RWPE1 (cell line): ENCODE data around the gene NRXN3.

Source experiments
- CTCF ChIA-PET: fragments of 350-600 bp; sonication (Branson Sonifier 250); formaldehyde crosslinking; extraction: SDS; loops from one replicate; lab custom pipeline; 2021; lab: Yijun Ruan, JAX
- POLR2A ChIA-PET: fragments of 400-600 bp; formaldehyde crosslinking; extraction: SDS; loops from one replicate; lab custom pipeline; 2020; ENCODE audit warnings: antibody characterized with exemption; ENCODE audit not compliant: low non-redundant PET; lab: Yijun Ruan, JAX
- DNase-seq: peaks from one replicate; pipeline ENCODE4 v3.0.0; 2012; ENCODE audit warnings: low spot score
- H3K27ac ChIP-seq: fragments of 450-650 bp; 2 replicates; pipeline ENCODE4 v1.5.1; 2017
- CTCF ChIP-seq: fragments of 450-650 bp; conservative IDR thresholded peaks from 2 replicates; pipeline ENCODE4 v1.5.1; 2017; ENCODE audit warnings: low read depth, mild to moderate bottlenecking

Gene NRXN3

DNA sequence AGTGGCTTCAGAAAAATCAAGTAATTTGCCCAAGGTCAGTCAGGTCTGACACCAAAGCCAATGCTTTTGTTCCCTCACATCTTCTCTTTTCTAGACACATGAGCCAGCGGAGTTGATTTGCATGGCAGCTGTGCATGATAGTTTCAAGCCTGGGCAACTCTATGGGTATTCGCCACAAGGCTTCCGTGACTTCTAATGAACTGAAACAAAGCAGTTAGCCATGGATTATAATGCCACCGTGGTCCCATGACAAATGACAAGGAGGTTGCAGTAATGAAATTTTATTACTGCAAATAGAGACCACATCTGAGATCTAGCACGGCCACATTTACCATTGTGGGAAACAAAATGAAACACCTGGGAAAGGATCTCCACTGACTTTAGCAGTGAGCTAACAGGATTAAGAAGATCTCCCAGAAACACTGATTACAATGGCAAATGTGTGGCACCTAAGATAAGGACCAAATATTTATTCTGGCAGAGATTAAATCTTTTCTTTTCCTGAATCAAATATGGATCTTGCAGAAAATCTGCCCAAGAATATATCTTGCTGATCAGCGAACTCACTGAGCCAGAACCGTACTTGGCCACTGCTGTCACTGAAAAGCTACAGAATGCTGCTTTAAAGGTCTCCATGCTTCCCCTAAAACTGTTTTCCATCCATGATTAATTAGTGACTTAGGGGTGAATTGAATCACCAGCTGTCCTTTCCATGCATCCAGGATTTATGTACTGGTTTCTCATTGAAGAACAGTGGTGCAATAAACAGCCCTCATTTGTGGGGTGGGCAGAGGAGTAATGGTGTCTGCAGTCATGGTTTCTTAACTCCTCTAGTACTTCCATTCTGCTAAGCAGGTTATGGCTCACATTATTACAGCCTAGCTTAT, 1490.1 kb downstream of the NRXN3 start:
- no peak for DNase-seq
- CTCF ChIA-PET = no interaction called here
- TF ChIP-seq CTCF = no peak
- POLR2A ChIA-PET = no interaction called here
- H3K27ac ChIP-seq = no peak overlapping the region

- no peak for TF ChIP-seq CTCF
- H3K27ac ChIP-seq = no peak overlapping the region
- ChIA-PET POLR2A (no interaction called here), CTCF (no interaction called here)
- DNase-seq = no peak
Observed at GRCh38 chr14:79661752-79662151, 1491.6 kb downstream of the NRXN3 start.

DNA sequence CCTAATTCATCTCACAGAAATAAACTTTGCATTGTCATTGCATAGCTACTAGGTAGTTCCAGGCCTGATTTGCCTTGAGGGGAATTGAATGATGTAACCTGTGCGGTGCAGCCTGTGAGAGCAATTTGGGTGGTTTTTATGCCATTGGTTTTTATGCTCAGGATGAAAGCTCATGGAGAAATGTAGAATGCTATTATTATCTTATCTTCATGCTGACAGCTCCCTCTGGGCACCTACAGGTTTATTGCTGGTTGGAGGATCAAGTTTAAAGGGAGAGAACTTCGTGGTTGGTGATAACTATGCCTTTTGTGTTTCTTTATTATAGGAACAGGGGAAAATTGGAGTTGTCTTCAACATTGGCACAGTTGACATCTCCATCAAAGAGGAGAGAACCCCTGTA, 1493.3 kb downstream of the NRXN3 start:
- no peak for DNase-seq
- TF ChIP-seq CTCF = no peak
- H3K27ac ChIP-seq = no peak overlapping the region
- CTCF ChIA-PET = no interaction called here
- POLR2A ChIA-PET = no interaction called here

- POLR2A ChIA-PET = no interaction called here
- TF ChIP-seq CTCF = no peak
- H3K27ac ChIP-seq = no peak overlapping the region
- no peak for DNase-seq
- CTCF ChIA-PET = no interaction called here
Observed at GRCh38 chr14:79665556-79665955, 1495.4 kb downstream of the NRXN3 start.

- POLR2A ChIA-PET = no interaction called here
- TF ChIP-seq CTCF = no peak
- no peak overlapping the region for H3K27ac ChIP-seq
- CTCF ChIA-PET = no interaction called here
- no peak for DNase-seq
Observed at GRCh38 chr14:79668951-79669350, 1498.8 kb downstream of the NRXN3 start.

GRCh38 chr14:79670811-79671210, 1500.6 kb downstream of the NRXN3 start:
- no peak overlapping the region for H3K27ac ChIP-seq
- ChIA-PET CTCF (no interaction called here), POLR2A (no interaction called here)
- TF ChIP-seq CTCF = no peak
- no peak for DNase-seq
